Measurements from ENCODE around the gene PAOX. TPM values are rescaled to one million over a fixed set of nuclear protein-coding genes. Genes with fewer than 3 reads are reported as not detected.

Gene PAOX
- total and polyA plus RNA-seq, 2 of the 13 experiments (the other 11 are each of a cell fraction or from before 2014, with no cell fraction given): 0.49 to 0.77 TPM

- TF ChIP-seq SNAI1 (CRISPR knock-in tag; IDR thresholded peaks at IDR 0.05; ENCODE audit: borderline replicate concordance) (no peak), ESRRA (CRISPR knock-in tag; IDR thresholded peaks at IDR 0.05; ENCODE audit: low read depth) (peak; percentile 97), IRF1 (CRISPR knock-in tag; IDR thresholded peaks at IDR 0.05; ENCODE audit: low read depth) (no peak)
Measured at GRCh38 chr10:133378251-133379096, 588 bp upstream of the PAOX start (continued).

- Histone ChIP-seq H3K9me3 (ENCODE audit: low read length) (no peaks in the 10 kb centered on the region), H3K4me1 (ENCODE audit: insufficient read depth, low read length) (peaks cover 19% of the 10 kb centered on the region), H3K9ac (ENCODE audit: insufficient read depth, low read depth, low read length) (no peak overlapping the region), H3K36me3 (replicated peaks in 1 of 2; ENCODE audit: control insufficient read depth in 1 of 2, insufficient read depth in 2 of 2, low read length in 2 of 2) (no peaks in the 10 kb centered on the region), H3K4me3 (replicated peaks in 1 of 3; ENCODE audit: insufficient read depth in 1 of 3, low read depth in 2 of 3, low read length in 3 of 3) (no peak overlapping the region), H3K27me3 (ENCODE audit: control insufficient read depth in 1 of 2, insufficient read depth in 2 of 2, low read length in 2 of 2) (peaks cover 0 to 3% of the 10 kb centered on the region in 2 experiments; a peak in 2 of 5 replicates), H3K79me2 (ENCODE audit: insufficient read depth, low read length) (no peaks in the 10 kb centered on the region), H3K4me2 (ENCODE audit: low read depth, low read length) (no peak overlapping the region), H2AFZ (ENCODE audit: low read length) (no peak overlapping the region), H4K20me1 (ENCODE audit: insufficient read depth, low read length) (no peaks in the 10 kb centered on the region), H3K27ac (ENCODE audit: extremely low read length, insufficient read depth, low read length) (no peak overlapping the region)
- POLR2A ChIA-PET: interaction anchor here (3.1 to 4.6 kb wide), 3 partner anchors 15 to 51 kb away, joined by 11 to 78 read pairs (median 21); partner anchors contain the start of genes FUOM and MTG1
- no TSS peak for BruUV-seq (replicated peaks)
- 85% methylated on average over 22 of the region's 36 CpGs for WGBS (ENCODE audit: low lambda C conversion rate)
- FAIRE-seq (no peak), DNase-seq (ENCODE audit: low spot score) (no peak), ATAC-seq (no peak)
- no peak for TF ChIP-seq FOXA1 (IDR thresholded peaks at IDR 0.05)
- TF ChIP-seq FOXA1 (CRISPR knock-in tag; IDR thresholded peaks at IDR 0.05): no peak
- TF ChIP-seq ZBTB33 (CRISPR knock-in tag; IDR thresholded peaks at IDR 0.05): peak; percentile 86
- no peak for TF ChIP-seq NCOA1 (CRISPR knock-in tag; IDR thresholded peaks at IDR 0.05)
- no peak for TF ChIP-seq KLF9 (CRISPR knock-in tag; IDR thresholded peaks at IDR 0.05; ENCODE audit: low read depth)
- TF ChIP-seq ZBTB38 (CRISPR knock-in tag; IDR thresholded peaks at IDR 0.05): 0 out of 2 replicates have a peak, but pooled peaks have one; percentile 18
- in situ Hi-C loops (cut with HindIII; ENCODE audit: extremely low pct_ligation_motif_present, low pct_unique_long_range_greater_than_20kb): no loop called here
- intact Hi-C loops (cut with micrococcal nuclease; ENCODE audit: unreplicated experiment): loop anchor here (10.0 kb wide), 1 partner anchor 55 kb away; no protein-coding TSS in a partner anchor
- CTCF ChIA-PET (ENCODE audit: low intra/inter-chr PET ratio, low total read pairs): no interaction called here
Measured at GRCh38 chr10:133379801-133380666, 972 bp downstream of the PAOX start.

All from HepG2 (cell line).